ENCODE data around the gene EPHB3.

The EPHB3 gene

DNA sequence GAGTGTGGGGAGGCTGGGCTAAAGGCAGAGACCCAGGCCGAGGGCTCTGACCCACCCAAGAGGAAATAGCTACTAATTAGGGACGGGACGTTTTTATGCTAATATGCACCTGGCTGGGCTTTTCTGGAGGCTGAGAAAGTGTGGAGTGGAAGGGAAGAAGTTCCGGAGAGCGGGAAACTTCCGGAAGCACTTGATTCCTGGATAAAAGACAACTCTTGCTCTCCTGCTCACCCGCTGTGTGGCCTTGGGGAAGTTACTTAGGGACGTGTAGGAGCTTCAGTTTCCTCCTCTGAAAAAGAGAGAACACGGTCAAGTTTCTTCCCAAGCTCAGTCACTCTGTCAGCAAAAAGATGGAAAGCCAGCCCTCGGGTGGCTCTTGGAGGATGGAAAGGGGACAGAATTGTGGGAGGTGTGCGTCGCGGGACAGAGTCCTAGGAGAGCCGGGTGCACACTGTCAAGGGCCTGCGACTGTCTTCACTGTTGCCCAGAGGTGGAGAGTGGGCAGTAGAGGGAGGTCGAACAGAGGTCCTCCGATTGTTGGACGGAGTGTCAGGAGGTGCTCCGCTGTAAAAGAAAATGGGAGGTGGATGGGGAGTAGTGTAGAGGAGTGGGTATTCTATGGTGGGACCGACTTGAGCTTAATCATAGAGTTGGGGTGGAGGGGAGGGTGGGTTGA is 43.2 kb downstream of the EPHB3 start:
- no peak for TF ChIP-seq EZH2phosphoT487 (IDR thresholded peaks at IDR 0.05; ENCODE audit: low read length)
- Histone ChIP-seq H3K27ac (ENCODE audit: low read length) (no peak overlapping the region), H3K9ac (ENCODE audit: low read length) (no peak overlapping the region), H3K79me2 (ENCODE audit: low read length) (no peaks in the 10 kb centered on the region), H3K27me3 (replicated peaks; ENCODE audit: insufficient read depth, low read length) (peaks cover 57% of the 10 kb centered on the region), H3K4me2 (ENCODE audit: low read depth, low read length) (no peak overlapping the region), H2AFZ (ENCODE audit: low read length) (no peak overlapping the region), H3K4me3 (ENCODE audit: low read length) (no peak overlapping the region), H3K4me1 (ENCODE audit: low read length) (no peaks in the 10 kb centered on the region), H3K36me3 (replicated peaks; ENCODE audit: insufficient read depth, low read length) (no peaks in the 10 kb centered on the region), H4K20me1 (ENCODE audit: insufficient read depth, low read length) (no peaks in the 10 kb centered on the region), H3K9me2 (replicated peaks; ENCODE audit: insufficient read depth, low read length) (no peaks in the 10 kb centered on the region), H3K9me3 (replicated peaks; ENCODE audit: insufficient read depth, low read length) (no peaks in the 10 kb centered on the region), H3F3A (ENCODE audit: insufficient read depth, low read length) (no peaks in the 10 kb centered on the region)
- DNase-seq = no peak

DNA sequence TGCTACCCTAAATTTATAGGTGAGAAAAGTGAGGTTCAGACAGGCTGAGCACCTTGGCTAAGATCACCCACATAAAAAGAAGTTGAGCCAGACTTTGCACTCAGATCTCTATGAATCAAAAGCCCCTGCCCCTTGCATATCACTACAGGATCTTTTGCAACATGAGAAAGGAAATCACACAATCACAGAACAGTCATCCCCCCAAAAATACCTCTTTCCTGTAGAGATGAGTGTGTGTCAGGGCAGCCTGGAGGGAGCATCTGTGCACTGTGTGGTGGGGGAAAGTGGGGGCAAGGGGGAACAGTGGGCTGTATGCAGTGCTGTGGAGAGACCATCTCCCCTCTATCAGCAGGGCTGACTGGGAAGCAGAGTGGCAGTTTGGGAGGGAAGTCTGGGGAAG is 46.6 kb downstream of the EPHB3 start:
- H3K9me3 ChIP-seq (replicated peaks; ENCODE audit: insufficient read depth, low read length) = no peaks in the 10 kb centered on the region
- H3K9ac ChIP-seq (ENCODE audit: low read length) = no peak overlapping the region
- no peak overlapping the region for H3K27ac ChIP-seq (ENCODE audit: low read length)
- TF ChIP-seq EZH2 (optimal IDR thresholded peaks at IDR 0.05; ENCODE audit: low read depth, low read length) (no peak), EZH2phosphoT487 (IDR thresholded peaks at IDR 0.05; ENCODE audit: low read length) (no peak)
- TF ChIP-seq, protein P1, sequence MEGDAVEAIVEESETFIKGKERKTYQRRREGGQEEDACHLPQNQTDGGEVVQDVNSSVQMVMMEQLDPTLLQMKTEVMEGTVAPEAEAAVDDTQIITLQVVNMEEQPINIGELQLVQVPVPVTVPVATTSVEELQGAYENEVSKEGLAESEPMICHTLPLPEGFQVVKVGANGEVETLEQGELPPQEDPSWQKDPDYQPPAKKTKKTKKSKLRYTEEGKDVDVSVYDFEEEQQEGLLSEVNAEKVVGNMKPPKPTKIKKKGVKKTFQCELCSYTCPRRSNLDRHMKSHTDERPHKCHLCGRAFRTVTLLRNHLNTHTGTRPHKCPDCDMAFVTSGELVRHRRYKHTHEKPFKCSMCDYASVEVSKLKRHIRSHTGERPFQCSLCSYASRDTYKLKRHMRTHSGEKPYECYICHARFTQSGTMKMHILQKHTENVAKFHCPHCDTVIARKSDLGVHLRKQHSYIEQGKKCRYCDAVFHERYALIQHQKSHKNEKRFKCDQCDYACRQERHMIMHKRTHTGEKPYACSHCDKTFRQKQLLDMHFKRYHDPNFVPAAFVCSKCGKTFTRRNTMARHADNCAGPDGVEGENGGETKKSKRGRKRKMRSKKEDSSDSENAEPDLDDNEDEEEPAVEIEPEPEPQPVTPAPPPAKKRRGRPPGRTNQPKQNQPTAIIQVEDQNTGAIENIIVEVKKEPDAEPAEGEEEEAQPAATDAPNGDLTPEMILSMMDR (IDR thresholded peaks at IDR 0.05; ENCODE audit: low read length) = no peak
- no peaks in the 10 kb centered on the region for H3K36me3 ChIP-seq (replicated peaks; ENCODE audit: insufficient read depth, low read length)
- no peak overlapping the region for H2AFZ ChIP-seq (ENCODE audit: low read length)
- H3K4me3 ChIP-seq (ENCODE audit: low read length) = no peak overlapping the region
- no peaks in the 10 kb centered on the region for H4K20me1 ChIP-seq (ENCODE audit: insufficient read depth, low read length)
- H3K4me1 ChIP-seq (ENCODE audit: low read length) = no peaks in the 10 kb centered on the region
- no peaks in the 10 kb centered on the region for H3K9me2 ChIP-seq (replicated peaks; ENCODE audit: insufficient read depth, low read length)
- no peaks in the 10 kb centered on the region for H3F3A ChIP-seq (ENCODE audit: insufficient read depth, low read length)
- H3K4me2 ChIP-seq (ENCODE audit: low read depth, low read length) = no peak overlapping the region
- peaks cover 38% of the 10 kb centered on the region for H3K27me3 ChIP-seq (replicated peaks; ENCODE audit: insufficient read depth, low read length)
- no peaks in the 10 kb centered on the region for H3K79me2 ChIP-seq (ENCODE audit: low read length)
- no peak for DNase-seq

DNA sequence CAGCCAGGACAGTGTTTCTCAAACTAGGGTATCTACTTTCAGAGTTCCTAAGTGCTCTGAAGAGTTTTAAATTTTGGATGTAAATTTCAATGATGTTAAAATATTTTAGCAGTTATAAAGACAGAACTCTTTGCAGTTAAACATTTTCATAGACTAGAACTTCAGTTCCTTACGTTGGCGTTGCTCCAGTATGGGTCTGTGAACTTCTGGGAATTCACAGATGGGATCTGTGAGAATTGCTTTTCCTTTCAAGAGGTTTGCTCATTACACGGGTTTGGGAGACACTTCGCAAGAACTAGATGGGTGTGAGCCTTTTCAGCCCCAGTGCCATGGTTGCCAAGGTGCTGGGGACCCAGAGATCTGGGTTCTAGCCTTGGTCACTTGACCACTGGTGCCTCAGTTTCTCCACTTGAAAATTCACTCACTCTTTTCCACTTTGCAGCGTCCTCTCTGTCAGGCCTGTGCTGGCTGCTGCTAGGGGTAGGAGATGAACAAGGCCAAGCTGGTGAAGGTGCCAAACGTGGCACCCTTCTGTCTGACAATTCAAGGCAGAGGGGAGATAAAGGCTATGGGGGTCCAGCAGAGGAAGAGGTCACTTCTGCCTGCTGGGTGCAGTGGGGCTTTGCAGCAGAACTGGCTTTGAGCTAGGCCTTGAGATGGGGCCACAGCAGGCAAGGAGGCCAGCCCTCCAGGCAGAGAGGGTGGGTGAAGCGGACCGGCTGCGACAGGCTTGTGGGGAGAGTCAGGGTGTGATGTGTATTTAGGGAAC is 48.1 kb downstream of the EPHB3 start:
- Histone ChIP-seq H3F3A (ENCODE audit: insufficient read depth, low read length) (no peaks in the 10 kb centered on the region), H3K4me1 (ENCODE audit: low read length) (no peaks in the 10 kb centered on the region), H4K20me1 (ENCODE audit: insufficient read depth, low read length) (no peaks in the 10 kb centered on the region), H3K79me2 (ENCODE audit: low read length) (no peaks in the 10 kb centered on the region), H3K9ac (ENCODE audit: low read length) (no peak overlapping the region), H3K4me2 (ENCODE audit: low read depth, low read length) (no peak overlapping the region), H2AFZ (ENCODE audit: low read length) (no peak overlapping the region), H3K9me3 (replicated peaks; ENCODE audit: insufficient read depth, low read length) (no peaks in the 10 kb centered on the region), H3K4me3 (ENCODE audit: low read length) (no peak overlapping the region), H3K36me3 (replicated peaks; ENCODE audit: insufficient read depth, low read length) (no peaks in the 10 kb centered on the region), H3K9me2 (replicated peaks; ENCODE audit: insufficient read depth, low read length) (no peaks in the 10 kb centered on the region), H3K27me3 (replicated peaks; ENCODE audit: insufficient read depth, low read length) (peaks cover 33% of the 10 kb centered on the region), H3K27ac (ENCODE audit: low read length) (no peak overlapping the region)
- no peak for DNase-seq
- TF ChIP-seq EZH2 (optimal IDR thresholded peaks at IDR 0.05; ENCODE audit: low read depth, low read length) (no peak), EZH2phosphoT487 (IDR thresholded peaks at IDR 0.05; ENCODE audit: low read length) (no peak)
- TF ChIP-seq, protein P1 (IDR thresholded peaks at IDR 0.05; ENCODE audit: low read length) = no peak
